Nephron progenitor cell (in vitro differentiated cells): ENCODE results near the gene SYT2.

Experiments
- DNase-seq: peaks from one replicate; pipeline ENCODE4 v3.0.0; 2021
- H3K27ac Mint-ChIP-seq: 2 replicates; pipeline ENCODE4 v1.8.0; 2021; ENCODE audit warnings: mild to moderate bottlenecking, moderate library complexity, mixed read lengths
- H3K27me3 Mint-ChIP-seq: 2 replicates; pipeline ENCODE4 v1.8.0; 2021; ENCODE audit warnings: mild to moderate bottlenecking, low read depth, mixed read lengths; ENCODE audit not compliant: poor library complexity
- H3K36me3 Mint-ChIP-seq: 2 replicates; pipeline ENCODE4 v1.8.0; 2021; ENCODE audit warnings: low read depth, mixed read lengths
- H3K4me1 Mint-ChIP-seq: 2 replicates; pipeline ENCODE4 v1.8.0; 2021; ENCODE audit warnings: mixed read lengths
- H3K4me3 Mint-ChIP-seq: 2 replicates; pipeline ENCODE4 v1.8.0; 2021; ENCODE audit warnings: mild to moderate bottlenecking, moderate library complexity, mixed read lengths
- H3K9me3 Mint-ChIP-seq: 2 replicates; pipeline ENCODE4 v1.8.0; 2021; ENCODE audit warnings: mild to moderate bottlenecking, moderate library complexity, mixed read lengths
- CTCF ChIP-seq: fragments of 200-600 bp; sonication (generic); IDR thresholded peaks from 2 replicates; pipeline ENCODE4 v1.5.0; 2021; ENCODE audit warnings: antibody characterized with exemption

SYT2 gene

GRCh38 chr1:202692959-202693555 is 17.2 kb downstream of the SYT2 start:
- Mint-ChIP-seq H3K9me3 (no peaks in the 10 kb centered on the region), H3K27me3 (peaks cover 58% of the 10 kb centered on the region), H3K27ac (no peak overlapping the region), H3K4me1 (no peaks in the 10 kb centered on the region), H3K4me3 (no peak overlapping the region), H3K36me3 (no peaks in the 10 kb centered on the region)
- peak; percentile 96 for DNase-seq
- no peak for TF ChIP-seq CTCF

- H3K36me3 Mint-ChIP-seq, result no peaks in the 10 kb centered on the region
- no peak for DNase-seq
- no peak overlapping the region for H3K27ac Mint-ChIP-seq
- no peak for TF ChIP-seq CTCF
- H3K9me3 Mint-ChIP-seq, result no peaks in the 10 kb centered on the region
- H3K27me3 Mint-ChIP-seq, result peaks cover 60% of the 10 kb centered on the region
- H3K4me1 Mint-ChIP-seq, result no peaks in the 10 kb centered on the region
- H3K4me3 Mint-ChIP-seq, result no peak overlapping the region
Observed at GRCh38 chr1:202691816-202692215, 18.4 kb downstream of the SYT2 start.

GRCh38 chr1:202689493-202690342 is 20.5 kb downstream of the SYT2 start:
- DNase-seq, result no peak
- H3K4me1 Mint-ChIP-seq, result no peaks in the 10 kb centered on the region
- no peak overlapping the region for H3K4me3 Mint-ChIP-seq
- H3K27me3 Mint-ChIP-seq, result peaks cover 59% of the 10 kb centered on the region
- H3K36me3 Mint-ChIP-seq, result no peaks in the 10 kb centered on the region
- H3K27ac Mint-ChIP-seq, result no peak overlapping the region
- TF ChIP-seq CTCF, result no peak
- no peaks in the 10 kb centered on the region for H3K9me3 Mint-ChIP-seq

- Mint-ChIP-seq H3K4me1 (no peaks in the 10 kb centered on the region), H3K9me3 (no peaks in the 10 kb centered on the region), H3K27me3 (peaks cover 56% of the 10 kb centered on the region), H3K36me3 (no peaks in the 10 kb centered on the region), H3K4me3 (no peak overlapping the region), H3K27ac (no peak overlapping the region)
- no peak for TF ChIP-seq CTCF
- DNase-seq, result no peak
Observed at GRCh38 chr1:202689082-202689481, 21.2 kb downstream of the SYT2 start.

GRCh38 chr1:202688401-202688800 is 21.9 kb downstream of the SYT2 start:
- H3K36me3 Mint-ChIP-seq, result no peaks in the 10 kb centered on the region
- no peak for TF ChIP-seq CTCF
- H3K4me3 Mint-ChIP-seq, result no peak overlapping the region
- no peak overlapping the region for H3K27ac Mint-ChIP-seq
- no peaks in the 10 kb centered on the region for H3K9me3 Mint-ChIP-seq
- peaks cover 58% of the 10 kb centered on the region for H3K27me3 Mint-ChIP-seq
- H3K4me1 Mint-ChIP-seq, result no peaks in the 10 kb centered on the region
- no peak for DNase-seq
